OCI-LY3 (cell line): ENCODE data around the gene MSN.

Experiments used
- EZH2phosphoT487 ChIP-seq: fragments of 200-600 bp; shearing (Covaris generic); IDR thresholded peaks from 2 replicates; pipeline ENCODE4 v1.6.1; 2018; ENCODE audit warnings: antibody characterized with exemption, mixed run types, low read depth
- TF ChIP-seq, protein P1 (sequence below): fragments of 200-600, 300-600 bp; sonication (generic); IDR thresholded peaks from 2 replicates; pipeline ENCODE4 v1.5.1; 2014; ENCODE audit warnings: antibody characterized with exemption, low read length, low read depth

DNA sequence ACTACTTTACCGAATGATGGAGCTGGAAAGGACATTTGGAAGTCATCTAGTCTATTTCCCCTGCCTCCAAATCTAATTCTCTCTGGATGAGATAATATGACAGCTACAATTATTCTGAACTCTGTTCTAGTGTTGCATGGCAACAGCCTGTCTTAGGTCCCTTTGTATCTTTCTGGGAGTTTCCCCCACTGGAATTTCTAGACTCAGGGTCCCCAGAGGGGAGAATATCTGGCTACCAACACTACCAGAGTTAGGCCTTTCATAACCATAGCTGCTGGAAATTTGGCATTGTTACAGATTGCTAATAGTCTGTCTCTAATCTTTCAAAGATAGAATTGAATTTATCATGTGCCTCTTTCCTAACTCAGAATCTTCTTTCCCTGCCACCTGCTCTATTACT lies 4.5 kb downstream of the MSN start:
- TF ChIP-seq, protein P1, sequence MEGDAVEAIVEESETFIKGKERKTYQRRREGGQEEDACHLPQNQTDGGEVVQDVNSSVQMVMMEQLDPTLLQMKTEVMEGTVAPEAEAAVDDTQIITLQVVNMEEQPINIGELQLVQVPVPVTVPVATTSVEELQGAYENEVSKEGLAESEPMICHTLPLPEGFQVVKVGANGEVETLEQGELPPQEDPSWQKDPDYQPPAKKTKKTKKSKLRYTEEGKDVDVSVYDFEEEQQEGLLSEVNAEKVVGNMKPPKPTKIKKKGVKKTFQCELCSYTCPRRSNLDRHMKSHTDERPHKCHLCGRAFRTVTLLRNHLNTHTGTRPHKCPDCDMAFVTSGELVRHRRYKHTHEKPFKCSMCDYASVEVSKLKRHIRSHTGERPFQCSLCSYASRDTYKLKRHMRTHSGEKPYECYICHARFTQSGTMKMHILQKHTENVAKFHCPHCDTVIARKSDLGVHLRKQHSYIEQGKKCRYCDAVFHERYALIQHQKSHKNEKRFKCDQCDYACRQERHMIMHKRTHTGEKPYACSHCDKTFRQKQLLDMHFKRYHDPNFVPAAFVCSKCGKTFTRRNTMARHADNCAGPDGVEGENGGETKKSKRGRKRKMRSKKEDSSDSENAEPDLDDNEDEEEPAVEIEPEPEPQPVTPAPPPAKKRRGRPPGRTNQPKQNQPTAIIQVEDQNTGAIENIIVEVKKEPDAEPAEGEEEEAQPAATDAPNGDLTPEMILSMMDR: no peak
- TF ChIP-seq EZH2phosphoT487: no peak
